Measurements from ENCODE around the gene HTR2B.
"Not testable (repeated sequence)": the region's sequence is repeated elsewhere in the genome, so short reads cannot be mapped to it uniquely, and the experiment has no call there.

HTR2B gene

DNA sequence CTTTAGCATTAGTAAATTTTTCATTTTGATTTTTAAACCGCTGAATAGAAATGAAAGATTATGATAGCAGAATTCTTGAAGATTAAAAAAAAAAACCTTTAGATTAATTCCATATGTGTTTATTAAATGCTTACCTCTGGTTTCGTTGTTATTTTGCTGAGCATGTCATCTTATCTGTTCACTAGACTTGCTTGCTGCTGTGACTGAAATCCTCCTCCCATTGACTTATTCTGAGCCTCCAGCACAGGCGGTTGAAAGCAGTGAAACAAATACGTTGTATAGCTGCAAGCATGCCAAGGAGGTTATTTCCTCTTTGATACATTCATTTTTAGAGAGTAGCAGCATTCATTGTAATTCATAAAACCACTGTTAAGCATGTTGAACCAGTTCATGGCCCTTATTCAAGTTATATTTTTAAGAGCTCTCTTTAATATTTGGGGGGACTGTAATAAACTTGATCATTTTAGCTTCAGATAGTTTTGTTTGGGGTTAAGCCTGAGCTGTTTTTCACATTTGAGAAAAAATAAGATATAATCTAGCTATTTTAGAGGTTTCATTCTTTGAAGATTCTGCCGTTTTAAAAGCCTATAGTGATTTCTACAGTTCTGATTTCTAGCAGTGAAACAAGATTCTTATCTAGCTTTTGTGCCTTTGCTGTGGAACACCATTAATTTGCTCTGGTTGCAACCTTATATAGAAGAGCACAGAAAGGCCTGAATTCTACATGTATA, at the start of gene HTR2B:
HTR2B (minus strand) TSS at position 205 of the 731 bp plus-strand sequence. CDS start 1,278 bp downstream, outside the sequence.
- no peak for DNase-seq (ENCODE audit: low read depth in 2 of 2)

DNA sequence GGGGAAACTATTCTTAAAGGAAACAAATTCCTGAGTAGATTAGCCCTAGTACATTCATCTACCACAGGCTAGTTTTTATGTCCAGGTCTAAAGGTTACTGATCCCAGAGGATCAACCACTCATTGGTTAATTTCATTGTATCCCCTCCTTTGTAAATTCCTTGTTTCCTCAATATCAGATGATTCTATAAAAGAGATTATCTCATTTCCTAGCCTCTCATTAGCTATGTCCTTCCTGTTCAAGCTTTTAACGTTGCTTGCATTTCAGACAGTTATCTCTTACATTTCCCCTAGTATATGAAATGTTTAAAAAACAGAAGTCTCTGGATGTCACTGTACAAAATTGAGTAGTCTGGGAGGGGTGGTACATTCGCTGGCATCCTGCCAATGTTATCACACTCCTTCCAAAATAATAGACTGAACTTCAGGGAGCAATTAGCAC, 49.4 kb upstream of the HTR2B start:
- DNase-seq (ENCODE audit: low read depth in 2 of 2): no peak

DNA sequence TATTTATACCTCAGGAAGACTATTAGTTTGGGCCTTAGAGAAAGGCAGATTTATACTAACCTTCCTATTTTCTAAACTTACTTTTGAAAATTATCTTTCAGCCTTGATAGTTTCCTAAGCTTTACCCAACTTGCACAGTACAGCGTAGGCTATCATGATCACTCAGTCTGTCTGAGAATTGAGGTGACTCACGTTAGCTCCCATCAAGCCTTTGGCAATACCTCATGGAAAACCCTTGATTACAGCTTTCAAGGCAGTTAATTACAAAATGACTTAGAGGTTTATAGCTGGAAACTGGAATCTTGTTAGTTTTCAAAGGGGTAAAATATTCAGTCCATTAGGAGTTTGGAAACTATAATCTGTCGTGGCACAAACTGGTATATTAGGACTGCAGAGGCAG, 47.2 kb upstream of the HTR2B start:
- DNase-seq (ENCODE audit: low read depth in 2 of 2): no peak

DNA sequence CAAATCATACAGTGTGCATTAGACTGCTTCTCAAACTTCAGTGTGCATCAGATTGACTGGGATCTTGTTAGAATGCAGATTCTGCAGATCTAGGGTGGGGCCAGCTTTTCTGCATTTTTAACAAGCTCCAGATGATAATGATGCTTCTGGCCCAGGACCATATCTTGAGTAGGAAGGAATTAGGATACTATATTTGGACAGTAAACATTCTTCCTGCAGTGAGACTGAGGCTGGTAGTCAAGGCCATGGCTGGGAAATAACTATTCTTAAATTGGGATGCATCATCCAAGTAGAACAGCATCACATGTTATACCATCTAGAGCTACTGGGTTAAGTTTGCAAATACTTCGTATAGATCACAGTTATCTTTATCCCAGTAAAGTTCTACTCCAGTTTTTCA, 45.2 kb upstream of the HTR2B start:
- DNase-seq (ENCODE audit: low read depth in 2 of 2): no peak

DNA sequence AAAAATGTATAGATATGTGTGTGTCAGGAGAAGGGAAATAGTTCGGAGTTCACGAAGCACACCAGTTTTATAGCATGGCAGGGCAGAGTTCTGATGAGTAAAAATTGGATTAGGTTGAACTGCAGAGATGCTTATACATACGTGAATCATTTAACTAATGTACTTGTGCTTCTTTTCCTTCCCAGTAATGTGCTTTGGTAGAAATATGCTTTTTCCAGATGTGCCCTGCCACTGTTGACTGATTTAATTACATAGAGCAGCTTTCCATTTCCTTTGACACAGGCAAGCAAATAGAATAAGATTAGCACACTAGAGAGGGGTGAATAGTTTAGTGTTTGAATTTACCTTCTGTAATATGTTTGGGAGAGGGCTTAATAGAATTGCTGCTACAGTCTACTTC, 44.6 kb upstream of the HTR2B start:
- DNase-seq (ENCODE audit: low read depth in 2 of 2): no peak

DNA sequence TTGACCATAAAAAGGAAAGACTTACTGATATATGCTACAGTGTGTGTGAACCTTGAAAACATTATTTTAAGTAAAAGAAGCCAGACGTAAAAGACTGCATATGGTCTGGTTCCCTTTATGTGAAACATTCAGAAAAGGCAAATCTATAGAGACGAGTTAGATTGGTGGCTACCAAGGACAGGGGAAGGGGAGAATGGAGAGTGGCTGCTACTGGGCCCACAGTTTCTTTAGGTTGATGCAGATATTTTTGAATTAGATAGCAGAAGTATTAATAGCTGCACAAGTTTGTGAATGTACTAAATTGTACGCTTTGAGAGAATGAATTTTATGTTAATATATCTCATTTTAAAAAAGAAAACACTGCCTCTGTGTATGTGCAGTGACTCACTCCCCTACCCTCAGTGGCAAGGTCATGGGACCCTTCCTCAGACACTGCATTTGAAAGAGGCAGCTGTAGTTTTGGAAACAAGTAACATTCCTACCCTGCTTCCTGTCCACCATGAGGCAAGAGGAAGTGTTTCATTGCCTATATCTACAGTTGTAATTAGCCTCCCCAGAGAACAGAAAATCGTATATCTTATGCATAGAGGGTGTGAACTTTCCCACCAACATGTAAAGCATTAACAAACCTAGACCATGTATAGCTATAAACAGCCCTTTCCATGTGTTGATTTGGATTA, 43.8 kb upstream of the HTR2B start:
- no peak for DNase-seq (ENCODE audit: low read depth in 2 of 2)

DNA sequence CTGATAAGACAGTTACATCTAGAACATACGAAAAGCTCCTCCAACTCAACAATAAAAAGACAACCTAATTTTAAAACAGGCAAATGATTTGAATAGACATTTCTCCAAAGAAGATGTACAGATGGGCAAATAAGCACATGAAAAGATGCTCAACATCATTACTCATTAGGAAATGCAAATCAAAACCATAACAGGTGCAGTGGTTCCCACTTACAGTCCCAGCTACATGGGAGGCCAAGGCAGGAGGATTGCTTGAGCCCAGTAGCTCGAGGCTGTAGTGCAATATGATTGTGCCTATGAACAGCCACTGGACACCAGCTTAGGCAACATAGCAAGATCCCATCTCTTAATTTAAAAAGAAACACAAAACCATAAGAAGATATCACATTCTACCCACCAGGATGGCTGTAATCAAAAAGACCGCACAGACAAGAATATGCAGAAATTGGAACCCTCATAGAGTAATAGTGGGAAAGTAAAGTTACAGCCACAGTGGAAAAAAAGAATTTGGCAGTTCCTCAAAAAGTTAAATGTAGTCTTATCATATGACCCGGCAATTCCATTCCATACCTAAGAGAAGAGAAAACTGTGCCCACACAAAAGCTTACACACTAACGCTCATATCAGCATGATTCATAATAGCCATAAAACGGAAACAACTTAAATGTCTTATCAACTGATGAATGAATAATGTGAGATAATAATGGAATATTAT, 43.1 kb upstream of the HTR2B start:
- DNase-seq (ENCODE audit: low read depth in 2 of 2): no peak

DNA sequence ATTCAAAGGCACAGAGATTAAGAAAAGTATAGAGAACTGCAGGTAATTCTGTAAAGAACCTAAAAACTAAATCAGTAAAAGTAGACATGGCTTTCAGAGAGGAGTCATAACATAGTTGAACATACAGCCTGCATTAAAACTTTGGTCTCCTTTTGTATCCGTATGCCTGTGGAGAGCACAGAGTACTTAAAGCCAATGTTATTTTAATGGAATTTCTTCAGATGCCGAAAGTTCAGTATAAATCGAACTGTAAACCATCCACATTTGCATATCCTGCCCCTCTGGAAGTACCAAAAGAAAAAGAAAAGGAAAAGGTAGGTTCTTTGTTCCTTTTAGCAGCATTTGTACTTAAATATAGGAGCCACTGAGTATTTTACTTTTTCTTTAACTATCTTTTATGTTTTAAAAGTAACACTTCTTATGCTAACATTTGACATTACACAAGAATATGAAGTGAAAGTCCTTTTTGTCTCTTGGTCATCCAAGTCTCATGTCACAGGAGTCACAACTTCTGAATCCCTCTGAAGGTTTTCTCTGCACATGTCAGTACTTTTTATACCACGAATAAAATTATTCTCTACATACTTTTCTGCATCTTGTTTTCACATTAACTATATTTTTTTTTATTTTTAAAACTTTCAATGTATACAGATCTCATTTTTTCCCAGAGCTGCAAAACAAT, 38.7 kb upstream of the HTR2B start:
- DNase-seq (ENCODE audit: low read depth in 2 of 2): no peak

DNA sequence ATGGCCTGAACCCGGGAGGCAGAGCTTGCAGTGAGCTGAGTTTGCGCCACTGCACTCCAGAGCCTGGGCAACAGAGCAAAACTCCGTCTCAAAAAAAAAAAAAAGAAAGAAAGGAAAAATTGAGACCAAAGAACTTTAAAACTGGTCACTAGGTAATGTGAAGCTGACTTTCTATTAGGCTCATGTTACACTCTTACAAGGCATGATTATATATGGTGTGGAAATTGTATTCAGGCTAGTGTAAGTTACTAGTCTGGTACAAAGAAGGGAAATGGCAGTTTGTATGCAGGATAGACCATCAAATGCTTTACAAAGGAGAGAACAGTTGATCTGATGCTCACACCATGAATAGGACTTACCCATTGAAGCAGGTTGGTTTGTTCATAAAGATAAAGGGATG, 38.2 kb upstream of the HTR2B start:
- no peak for DNase-seq (ENCODE audit: low read depth in 2 of 2)

DNA sequence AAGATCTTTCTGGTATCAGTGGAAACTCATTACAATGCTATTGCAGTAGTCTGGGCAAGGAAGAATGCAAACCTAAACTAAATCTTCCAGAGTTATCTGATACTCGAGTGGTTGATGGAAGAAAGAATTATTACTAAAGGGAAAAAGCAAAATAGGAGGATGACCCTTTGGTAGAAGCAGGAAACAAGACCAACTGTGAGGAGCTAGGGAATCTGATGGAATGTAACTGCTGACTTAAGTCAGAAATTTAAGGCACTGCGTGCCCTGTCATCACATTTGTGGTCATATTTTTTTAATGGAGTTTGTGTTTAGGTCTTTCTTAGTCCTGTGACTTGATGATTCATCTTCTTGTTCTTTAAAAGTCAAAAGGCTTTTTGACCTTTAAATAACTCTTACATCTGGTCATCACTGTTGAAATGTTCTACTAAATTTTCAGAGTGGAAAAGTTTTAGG, 37.1 kb upstream of the HTR2B start:
- no peak for DNase-seq (ENCODE audit: low read depth in 2 of 2)

DNA sequence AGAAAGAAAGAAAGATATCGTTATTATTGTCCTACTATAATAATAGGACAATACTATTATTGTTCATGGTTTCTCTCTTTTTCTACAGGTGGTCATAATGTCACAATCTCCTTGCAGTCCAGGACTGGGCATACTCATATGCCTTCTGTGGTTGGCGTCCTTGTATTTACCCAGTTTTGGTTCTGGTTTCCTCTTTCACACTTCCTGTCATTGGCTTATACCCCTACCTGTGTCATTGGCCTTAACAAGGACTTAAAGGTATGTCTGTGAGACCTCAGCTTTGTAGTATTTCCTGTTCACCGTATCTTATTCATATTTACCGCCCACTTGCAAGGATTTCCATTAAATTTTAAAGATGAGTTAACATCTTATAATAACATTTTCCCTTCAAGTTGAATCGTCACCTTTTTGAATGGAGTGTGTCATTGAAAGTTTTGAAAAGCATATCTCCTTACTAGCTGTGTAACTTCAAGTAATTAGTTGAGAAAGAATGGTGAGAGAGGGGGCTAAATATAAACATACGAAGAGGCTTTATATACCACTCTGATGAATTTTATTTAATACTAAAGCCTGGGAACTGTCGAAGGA, 36.5 kb upstream of the HTR2B start:
- no peak for DNase-seq (ENCODE audit: low read depth in 2 of 2)

DNA sequence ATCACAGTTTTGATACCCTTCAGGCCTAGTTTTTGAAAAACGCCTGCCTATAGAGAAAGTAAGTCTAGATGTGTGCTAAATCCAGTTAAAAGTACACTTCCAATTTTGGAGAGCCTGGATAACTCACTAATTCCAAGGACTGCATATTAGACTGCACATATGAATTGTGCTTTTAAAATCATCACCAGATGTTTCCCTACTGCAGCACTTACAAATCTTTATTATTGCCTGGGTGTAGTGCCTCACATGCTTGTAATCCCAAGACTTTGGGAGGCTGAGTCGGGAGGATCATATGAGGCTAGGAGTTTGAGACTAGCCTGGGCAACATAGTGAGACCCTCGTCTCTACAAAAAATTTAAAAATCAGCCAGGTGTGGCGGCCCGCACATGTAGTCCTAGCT, 35.9 kb upstream of the HTR2B start:
- DNase-seq (ENCODE audit: low read depth in 2 of 2): no peak

DNA sequence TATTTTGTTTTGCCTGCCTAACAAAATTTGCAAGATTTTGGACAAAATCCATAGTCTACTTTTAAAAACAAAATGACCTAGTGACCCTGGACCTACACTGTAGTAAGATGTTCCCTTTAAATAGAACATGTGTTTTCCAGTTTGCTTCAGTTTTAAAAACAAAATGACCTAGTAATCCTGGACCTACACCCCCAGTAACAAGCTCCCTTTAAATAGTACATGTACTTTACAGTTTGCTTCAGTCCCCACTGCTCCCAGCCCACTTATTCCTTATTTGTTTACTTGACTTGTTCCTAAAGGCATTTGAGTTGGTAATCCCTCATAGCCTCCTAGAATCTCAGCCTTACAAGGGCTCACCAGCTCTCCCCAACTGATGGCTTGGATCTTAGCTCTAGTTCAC, 34.5 kb upstream of the HTR2B start:
- no peak for DNase-seq (ENCODE audit: low read depth in 2 of 2)

DNA sequence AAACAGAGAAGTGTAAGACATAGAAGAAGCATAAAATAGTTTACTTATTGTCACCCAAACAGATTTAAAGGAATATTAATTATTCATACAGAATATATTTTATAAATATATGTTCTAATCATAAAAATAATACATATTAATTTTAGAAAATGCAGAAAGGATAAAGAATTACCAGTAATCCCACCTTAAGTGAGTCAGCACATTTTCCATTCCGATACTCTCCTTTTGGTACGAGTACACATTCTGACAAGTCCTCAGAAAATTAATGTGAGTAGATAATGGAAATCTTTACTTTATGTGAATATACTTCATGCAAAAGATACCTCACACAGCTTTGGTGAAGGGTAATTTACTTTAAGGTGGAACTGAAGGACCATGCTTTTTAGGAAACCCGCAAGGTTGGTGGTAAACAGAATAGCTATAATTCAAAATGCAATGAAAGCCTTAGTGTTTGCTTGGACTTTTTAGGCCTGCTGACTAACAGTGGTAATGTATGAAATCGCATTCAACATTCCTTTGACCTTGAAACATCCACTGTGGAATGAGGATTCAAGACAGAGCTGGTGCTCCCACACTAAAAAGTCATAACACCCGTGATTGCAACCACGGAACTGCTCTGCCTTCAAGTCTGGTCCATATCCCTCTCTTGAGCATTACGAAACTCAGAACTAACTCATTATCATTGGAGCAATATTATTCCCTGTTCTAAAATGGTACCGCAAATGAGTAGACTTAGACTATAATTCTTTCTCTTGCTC, 28.1 kb upstream of the HTR2B start:
- DNase-seq (ENCODE audit: low read depth in 2 of 2): no peak

DNA sequence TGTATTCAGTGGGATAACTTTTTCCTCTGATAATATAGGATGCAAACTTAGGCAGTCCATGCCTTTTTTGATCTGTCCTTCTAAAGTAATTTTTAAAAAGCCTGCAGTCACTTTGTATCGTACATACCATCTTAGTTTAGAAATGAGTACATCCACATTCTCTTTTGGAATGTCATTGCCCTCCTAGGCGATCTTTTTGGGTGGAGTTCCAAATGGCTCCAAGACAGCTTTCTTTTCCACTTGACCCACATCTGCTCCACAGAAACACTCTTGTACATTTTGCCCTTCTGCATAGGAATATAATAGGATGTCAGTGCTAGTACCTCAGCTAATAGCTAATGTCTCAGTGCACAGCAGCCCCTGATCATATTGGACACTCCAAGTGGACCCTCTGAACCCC, 21.8 kb upstream of the HTR2B start:
- DNase-seq (ENCODE audit: low read depth in 2 of 2): no peak

DNA sequence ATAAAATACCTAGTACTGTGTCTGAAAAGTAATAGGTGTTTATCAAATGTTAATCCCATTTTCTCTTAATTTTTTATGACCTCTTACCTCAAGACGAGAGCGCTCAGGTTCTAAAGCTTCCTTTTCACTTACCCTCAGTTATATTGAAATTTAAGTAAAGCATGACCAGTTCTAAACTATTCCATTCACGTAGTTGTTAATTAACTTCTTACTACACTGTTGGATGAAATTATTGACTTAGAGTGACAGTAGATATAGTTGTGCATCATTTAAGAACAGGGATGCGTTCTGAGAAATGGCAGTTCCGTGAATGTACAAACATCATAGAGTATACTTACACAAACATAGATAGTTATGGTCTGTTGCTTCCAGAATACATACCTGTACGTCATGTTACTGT, 20.1 kb upstream of the HTR2B start:
- DNase-seq (ENCODE audit: low read depth in 2 of 2): no peak

DNA sequence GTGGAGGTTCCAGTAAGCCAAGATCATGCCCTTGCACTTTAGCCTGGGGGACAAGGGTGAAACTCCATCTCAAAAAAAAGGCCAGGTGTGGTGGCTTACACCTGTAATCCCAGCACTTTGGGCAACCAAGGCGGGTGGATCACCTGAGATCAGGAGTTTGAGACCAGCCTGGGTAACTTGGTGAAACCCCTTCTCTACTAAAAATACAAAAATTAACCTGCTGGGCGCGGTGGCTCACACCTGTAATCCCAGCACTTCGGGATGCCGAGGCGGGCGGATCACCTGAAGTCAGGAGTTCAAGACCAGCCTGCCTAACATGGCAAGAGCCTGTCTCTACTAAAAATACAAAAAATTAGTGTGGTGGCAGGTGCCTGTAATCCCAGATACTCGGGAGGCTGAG, 16.0 kb upstream of the HTR2B start:
- not testable (repeated sequence) for DNase-seq (ENCODE audit: low read depth in 2 of 2)

DNA sequence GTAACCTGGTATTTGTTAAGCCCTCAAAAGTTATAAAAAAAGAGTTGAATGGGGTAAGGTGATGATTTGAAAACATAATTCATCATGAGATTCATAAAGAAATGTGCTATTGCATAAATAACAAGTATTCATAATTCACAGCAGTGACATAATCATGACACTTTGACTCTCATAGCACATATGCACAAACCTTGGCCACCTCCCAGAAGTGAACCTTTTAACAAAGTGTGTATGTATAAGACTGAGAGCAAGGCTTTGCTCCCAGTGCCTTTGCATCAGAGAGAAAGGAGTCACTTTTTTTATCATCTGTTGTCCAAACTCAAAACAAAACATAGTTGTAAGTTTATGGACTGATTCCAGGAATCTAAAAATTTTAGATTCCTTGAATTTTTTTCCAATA, 15.0 kb upstream of the HTR2B start:
- DNase-seq (ENCODE audit: low read depth in 2 of 2): no peak

DNA sequence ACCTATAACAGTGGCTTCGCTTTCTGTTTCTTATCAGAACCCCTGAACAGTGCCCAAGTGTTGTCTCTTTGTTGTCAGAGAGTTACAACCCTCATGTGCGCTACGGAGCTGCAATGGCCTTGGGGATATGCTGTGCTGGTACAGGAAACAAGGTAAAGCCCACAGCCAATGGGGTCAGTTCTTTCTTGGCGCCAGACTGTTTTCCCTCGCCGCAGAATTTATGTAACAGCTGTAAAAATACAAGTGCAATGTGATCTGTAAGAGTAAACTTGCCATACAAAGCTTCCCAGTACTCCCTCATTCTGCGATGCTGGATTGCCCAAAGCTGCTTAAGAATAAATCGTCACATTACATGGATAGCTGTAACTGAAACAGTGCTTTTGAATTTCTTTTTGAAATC, 13.9 kb upstream of the HTR2B start:
- no peak for DNase-seq (ENCODE audit: low read depth in 2 of 2)

DNA sequence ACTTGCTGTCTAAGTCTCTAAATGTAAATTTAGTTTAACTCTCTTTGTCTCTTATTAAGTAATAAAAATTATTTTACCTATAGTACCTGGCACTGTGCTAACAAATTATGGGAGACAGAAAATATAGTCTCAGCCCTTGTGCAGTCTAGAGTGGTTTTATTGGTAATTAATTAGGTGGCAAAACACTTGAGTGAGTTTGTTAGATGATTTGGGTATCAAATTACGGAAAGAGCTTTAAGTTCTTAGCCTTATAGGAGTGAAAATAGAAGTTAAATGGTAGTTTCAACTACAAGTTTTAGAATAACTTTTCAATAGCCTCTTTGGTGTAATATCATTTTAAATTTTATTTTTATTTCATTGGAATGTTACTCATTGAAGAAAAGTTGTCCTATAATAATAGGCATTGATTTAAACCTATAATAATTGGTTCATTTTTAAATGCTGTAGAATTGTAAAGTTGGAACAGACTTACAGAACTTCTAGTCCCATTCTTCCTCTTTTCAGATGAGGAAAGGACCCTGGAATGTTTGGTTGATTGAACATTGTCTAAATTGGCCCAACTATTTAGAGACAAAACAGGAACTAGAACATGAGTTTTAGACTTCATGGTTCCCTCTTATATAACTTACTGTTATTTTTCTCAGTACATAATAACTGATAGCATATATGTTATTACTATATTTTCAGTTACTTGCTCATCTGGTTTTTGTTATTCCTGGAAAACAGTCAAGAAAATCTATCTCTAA, 10.2 kb upstream of the HTR2B start:
- no peak for DNase-seq (ENCODE audit: low read depth in 2 of 2)
